Testis (tissue), 3 donors: Measurements from ENCODE around the gene UVSSA. TPM values are rescaled to one million over a fixed set of nuclear protein-coding genes. Genes with fewer than 3 reads are reported as not detected.
"Not testable (repeated sequence)": the region's sequence is repeated elsewhere in the genome, so short reads cannot be mapped to it uniquely, and the experiment has no call there.

Source experiments
- DNase-seq: peaks from one replicate; pipeline ENCODE4 v3.0.0-alpha.2; 2019
- H3K27ac ChIP-seq, 2 donors: fragments of 200-600 bp; sonication (generic); one replicate each; pipeline ENCODE4 v1.5.1; 2019
- H3K27me3 ChIP-seq: fragments of 200-600 bp; sonication (generic); one replicate; pipeline ENCODE4 v1.5.1; 2019
- H3K36me3 ChIP-seq: fragments of 200-600 bp; sonication (generic); one replicate; pipeline ENCODE4 v1.5.1; 2017; ENCODE audit warnings: low read depth; ENCODE audit errors: missing control alignments
- H3K4me1 ChIP-seq: fragments of 200-600 bp; sonication (generic); one replicate; pipeline ENCODE4 v1.5.1; 2019
- H3K4me3 ChIP-seq, 2 donors: fragments of 200-600 bp; sonication (generic); one replicate each; pipeline ENCODE4 v1.5.1; 2017 to 2019
- H3K9me3 ChIP-seq: fragments of 200-600 bp; sonication (generic); one replicate; pipeline ENCODE4 v1.5.1; 2017
- CTCF ChIP-seq, 3 experiments: fragments of 450-650 bp in 2 of 3; fragments of 200-600 bp in 1 of 3; sonication (generic) in 1 of 3; IDR thresholded peaks; one replicate each; pipeline ENCODE4 v1.5.1; 2016 to 2019; ENCODE audit warnings: antibody characterized with exemption in 3 of 3, mild to moderate bottlenecking in 2 of 3, moderate library complexity in 1 of 3
- POLR2A ChIP-seq: fragments of 450-650 bp; IDR thresholded peaks from one replicate; pipeline ENCODE4 v1.6.1; 2017; ENCODE audit warnings: antibody characterized with exemption, mild to moderate bottlenecking, moderate library complexity
- WGBS, 2 donors: methylation state at CpG; one replicate each; pipeline ENCODE4 v1.1.5; 2018; 5-methylcytosine and 5-hydroxymethylcytosine counted together
- intact Hi-C: fragments of 100-400 bp; cut with DNase I; formaldehyde crosslinking; loops from one replicate; pipeline ENCODE4 v1.15.1; 2023; ENCODE audit warnings: low total_unique reads
- polyA plus RNA-seq: library from polyadenylated mRNA; stranded (reverse); fragments of 350-450 nt; fragmentation: Illumina TruSeq; extraction: RNeasy Lipid Tissue Mini Kit (QIAGEN cat#74804); gene quantifications from one replicate; pipeline ENCODE4 v1.2.3, GENCODE V29; 2014; ENCODE audit warnings: low read depth, low replicate concordance; ENCODE audit not compliant: insufficient read depth
- total RNA-seq, 2 donors: library from RNA; depleted of rRNA; stranded (reverse); fragments of >200 nt; gene quantifications; one replicate each; pipeline ENCODE4 v1.2.3, GENCODE V29; 2016

Gene UVSSA
- total and polyA plus RNA-seq, 3 donors from 2014 or later = 35.8 to 94.6 (median 71.5) TPM

GRCh38 chr4:1385373-1386340 lies 38.6 kb downstream of the UVSSA start:
- no peaks in the 10 kb centered on the region for H3K36me3 ChIP-seq
- no peak overlapping the region for H3K4me3 ChIP-seq
- WGBS, 2 donors = 95 to 97% methylated on average over 17 to 42 of the region's 44 CpGs
- TF ChIP-seq CTCF (IDR thresholded peaks at IDR 0.05) (no peak), POLR2A (no peak)
- no peaks in the 10 kb centered on the region for H3K4me1 ChIP-seq
- H3K27ac ChIP-seq = no peak overlapping the region
- H3K9me3 ChIP-seq = no peaks in the 10 kb centered on the region
- intact Hi-C loops = no loop called here
- H3K27me3 ChIP-seq = no peaks in the 10 kb centered on the region
- DNase-seq = no peak

GRCh38 chr4:1393363-1393762 lies 46.4 kb downstream of the UVSSA start:
- WGBS, 2 donors = 96 to 97% methylated on average over 5 of the region's 5 CpGs
- H3K9me3 ChIP-seq, intact Hi-C loops, DNase-seq, H3K36me3 ChIP-seq, H3K4me3 ChIP-seq, H3K27ac ChIP-seq, H3K4me1 ChIP-seq, H3K27me3 ChIP-seq: not testable (repeated sequence)

GRCh38 chr4:1393866-1394265 lies 46.9 kb downstream of the UVSSA start:
- H3K9me3 ChIP-seq = no peaks in the 10 kb centered on the region
- 94 to 96% methylated on average over 9 to 10 of the region's 10 CpGs for WGBS, 2 donors
- TF ChIP-seq CTCF (IDR thresholded peaks at IDR 0.05) (no peak), POLR2A (no peak)
- DNase-seq = no peak
- intact Hi-C loops = no loop called here
- H3K4me3 ChIP-seq = no peak overlapping the region
- H3K27me3 ChIP-seq = no peaks in the 10 kb centered on the region
- H3K27ac ChIP-seq = no peak overlapping the region
- no peaks in the 10 kb centered on the region for H3K4me1 ChIP-seq
- H3K36me3 ChIP-seq = no peaks in the 10 kb centered on the region

- H3K9me3 ChIP-seq, H3K27ac ChIP-seq, H3K4me1 ChIP-seq, intact Hi-C loops, H3K27me3 ChIP-seq, DNase-seq, H3K36me3 ChIP-seq, H3K4me3 ChIP-seq: not testable (repeated sequence)
- WGBS, 2 donors = 81 to 92% methylated on average over 22 to 60 of the region's 63 CpGs
Observed at GRCh38 chr4:1394554-1395388, 47.8 kb downstream of the UVSSA start.

GRCh38 chr4:1395389-1395820 lies 48.4 kb downstream of the UVSSA start:
- intact Hi-C loops = not testable (repeated sequence)
- 81 to 92% methylated on average over 14 to 26 of the region's 26 CpGs for WGBS, 2 donors

More at GRCh38 chr4:1395389-1395820, 48.4 kb downstream of the UVSSA start:
- H3K9me3 ChIP-seq, H3K4me3 ChIP-seq, H3K27me3 ChIP-seq, DNase-seq, H3K27ac ChIP-seq, H3K36me3 ChIP-seq, H3K4me1 ChIP-seq: not testable (repeated sequence)
